Nephron (organoid): Measurements from ENCODE around the gene PIGR.

ENCODE experiments used
- H3K27ac Mint-ChIP-seq, 3 experiments: 2 replicates each; pipeline ENCODE4 v1.8.0; 2020; ENCODE audit warnings: mixed read lengths in 3 of 3, mild to moderate bottlenecking in 2 of 3, moderate library complexity in 1 of 3
- H3K27me3 Mint-ChIP-seq: 2 replicates; pipeline ENCODE4 v1.8.0; 2021; ENCODE audit warnings: low read depth, mild to moderate bottlenecking, moderate library complexity, mixed read lengths
- H3K36me3 Mint-ChIP-seq: 2 replicates; pipeline ENCODE4 v1.8.0; 2020; ENCODE audit warnings: low read depth, mixed read lengths
- H3K4me1 Mint-ChIP-seq: 2 replicates; pipeline ENCODE4 v1.8.0; 2020; ENCODE audit warnings: mixed read lengths
- H3K4me3 Mint-ChIP-seq, 3 experiments: 2 replicates each; pipeline ENCODE4 v1.8.0; 2020; ENCODE audit warnings: mild to moderate bottlenecking in 3 of 3, mixed read lengths in 3 of 3, moderate library complexity in 2 of 3
- H3K9me3 Mint-ChIP-seq: 2 replicates; pipeline ENCODE4 v1.8.0; 2020; ENCODE audit warnings: mixed read lengths
- CTCF ChIP-seq, 3 experiments: fragments of 200-600 bp; sonication (generic); IDR thresholded peaks; one replicate each; pipeline ENCODE4 v1.5.0; 2021; ENCODE audit warnings: antibody characterized with exemption in 3 of 3; ENCODE audit not compliant: unreplicated experiment in 3 of 3

PIGR gene

GRCh38 chr1:206972728-206973127 lies 26.5 kb upstream of the PIGR start:
- no peak for TF ChIP-seq CTCF (IDR thresholded peaks at IDR 0.05; ENCODE audit: unreplicated experiment in 3 of 3)

GRCh38 chr1:206971029-206971655 lies 24.9 kb upstream of the PIGR start:
- no peaks in the 10 kb centered on the region for H3K4me1 Mint-ChIP-seq
- peaks cover 15% of the 10 kb centered on the region for H3K27me3 Mint-ChIP-seq
- peak overlapping the region in 1 of 3 experiments; percentile 8 for H3K27ac Mint-ChIP-seq
- TF ChIP-seq CTCF (IDR thresholded peaks at IDR 0.05; ENCODE audit: unreplicated experiment in 3 of 3): no peak
- no peaks in the 10 kb centered on the region for H3K36me3 Mint-ChIP-seq
- no peak overlapping the region for H3K4me3 Mint-ChIP-seq
- no peaks in the 10 kb centered on the region for H3K9me3 Mint-ChIP-seq

More at GRCh38 chr1:206972728-206973127, 26.5 kb upstream of the PIGR start:
- no peak overlapping the region for H3K4me3 Mint-ChIP-seq
- no peaks in the 10 kb centered on the region for H3K36me3 Mint-ChIP-seq
- no peaks in the 10 kb centered on the region for H3K4me1 Mint-ChIP-seq
- H3K27ac Mint-ChIP-seq: peak overlapping the region in 1 of 3 experiments; percentile 56
- H3K27me3 Mint-ChIP-seq: peaks cover 24% of the 10 kb centered on the region
- H3K9me3 Mint-ChIP-seq: no peaks in the 10 kb centered on the region

DNA sequence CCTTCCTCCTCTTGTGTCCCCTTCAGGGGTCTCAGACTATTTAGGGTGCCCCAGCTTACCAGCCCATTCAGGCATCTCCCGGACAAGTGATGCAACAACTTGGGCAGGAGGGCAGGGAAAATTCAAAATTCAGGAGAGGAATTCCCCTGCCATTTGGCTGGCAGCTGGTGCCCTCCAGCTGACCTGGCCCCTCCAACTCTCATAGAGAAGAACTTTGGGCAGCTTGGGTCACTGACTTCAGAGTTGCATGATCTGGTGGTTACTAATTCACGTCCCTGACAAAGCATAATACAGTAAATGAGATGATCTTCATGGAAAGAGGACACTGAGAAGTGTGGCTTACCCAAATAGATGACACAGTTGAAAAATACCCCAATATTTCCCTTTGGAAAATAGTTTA lies 24.2 kb upstream of the PIGR start, which contains the start of gene FCAMR:
FCAMR (minus strand) TSS at position 15 of the 400 bp plus-strand sequence. CDS start 335 bp downstream, outside the sequence.
- Mint-ChIP-seq H3K27me3 (peaks cover 15% of the 10 kb centered on the region), H3K36me3 (no peaks in the 10 kb centered on the region), H3K4me3 (no peak within 1 kb of the TSS), H3K4me1 (no peaks in the 10 kb centered on the region), H3K27ac (peak within 1 kb of the TSS in 2 of 3 experiments; percentile 8 to 80), H3K9me3 (no peaks in the 10 kb centered on the region)
- TF ChIP-seq CTCF (IDR thresholded peaks at IDR 0.05; ENCODE audit: unreplicated experiment in 3 of 3): no peak

- peaks cover 15% of the 10 kb centered on the region for H3K27me3 Mint-ChIP-seq
- H3K36me3 Mint-ChIP-seq: no peaks in the 10 kb centered on the region
- no peaks in the 10 kb centered on the region for H3K4me1 Mint-ChIP-seq
- no peak for TF ChIP-seq CTCF (IDR thresholded peaks at IDR 0.05; ENCODE audit: unreplicated experiment in 3 of 3)
- H3K27ac Mint-ChIP-seq: peak overlapping the region; percentile 28 to 84 (median 80)
- H3K9me3 Mint-ChIP-seq: no peaks in the 10 kb centered on the region
- H3K4me3 Mint-ChIP-seq: no peak overlapping the region
Observed at GRCh38 chr1:206969090-206969489, 22.8 kb upstream of the PIGR start.

DNA sequence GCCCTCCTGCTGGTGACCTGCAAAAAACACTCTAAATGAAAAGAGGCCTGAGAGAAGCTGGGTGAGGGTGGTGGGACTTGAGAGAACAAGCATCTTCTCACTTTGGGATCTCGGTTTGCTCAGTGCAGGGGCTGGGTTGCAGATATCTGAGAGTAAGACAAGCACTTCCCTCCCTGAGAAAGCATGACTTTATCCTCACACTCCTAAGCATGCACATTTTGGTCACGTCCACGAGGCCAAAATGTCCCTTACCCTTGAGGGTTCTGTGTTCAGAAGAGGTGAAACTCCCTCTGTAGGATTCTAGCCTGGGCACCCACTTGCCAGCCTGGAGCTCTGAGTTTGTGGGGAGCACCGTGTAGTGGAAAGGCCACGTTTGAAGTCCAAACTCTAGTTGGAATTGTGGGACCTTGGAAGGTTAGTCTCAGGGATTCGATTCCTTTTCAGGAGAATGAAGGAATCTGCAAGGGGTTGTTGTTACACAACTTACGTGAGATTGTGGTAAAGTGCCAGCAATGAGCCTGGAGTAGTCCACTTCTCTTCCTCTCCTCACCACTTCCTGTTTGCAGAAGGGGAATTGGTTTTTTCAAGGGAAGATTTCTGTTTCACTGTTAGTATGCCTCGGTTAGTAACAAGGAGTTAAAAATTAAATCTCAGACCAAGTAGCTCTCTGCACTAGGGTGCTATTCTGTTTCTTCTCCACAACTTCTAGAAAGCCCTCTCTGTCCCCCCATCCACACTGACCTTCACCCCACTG lies 21.0 kb upstream of the PIGR start:
- Mint-ChIP-seq H3K36me3 (no peaks in the 10 kb centered on the region), H3K9me3 (no peaks in the 10 kb centered on the region), H3K4me1 (no peaks in the 10 kb centered on the region), H3K27me3 (peaks cover 12% of the 10 kb centered on the region), H3K27ac (peak overlapping the region; percentile 47 to 62 (median 58)), H3K4me3 (no peak overlapping the region)
- no peak for TF ChIP-seq CTCF (IDR thresholded peaks at IDR 0.05; ENCODE audit: unreplicated experiment in 3 of 3)
